Neural cell (in vitro differentiated cells): ENCODE data around the gene MYO10. TPM values are rescaled to one million over a fixed set of nuclear protein-coding genes. Genes with fewer than 3 reads are reported as not detected.

Experiments
- H2AFZ ChIP-seq: fragments of 200-600, 300-800 bp; sonication (generic), shearing (Covaris generic); 2 replicates; pipeline ENCODE4 v1.6.0; 2014; ENCODE audit warnings: low read depth, mild to moderate bottlenecking, antibody characterized with exemption, low read length, moderate library complexity
- H3F3A ChIP-seq: fragments of 200-600 bp; shearing (Covaris generic); 2 replicates; pipeline ENCODE4 v1.6.1; 2016; ENCODE audit warnings: mild to moderate bottlenecking, moderate library complexity, mixed read lengths, antibody characterized with exemption, low read length; ENCODE audit not compliant: insufficient read depth, poor library complexity, severe bottlenecking
- H3K27ac ChIP-seq: fragments of 200-600, 300-800 bp; sonication (generic), shearing (Covaris generic); 2 replicates; pipeline ENCODE4 v1.5.1; 2014; ENCODE audit warnings: mild to moderate bottlenecking, low read length, moderate library complexity
- H3K27me3 ChIP-seq: fragments of 300-800, 200-600 bp; sonication (generic), shearing (Covaris generic); 2 replicates; pipeline ENCODE4 v1.6.0; 2014; ENCODE audit warnings: mild to moderate bottlenecking, low read depth, low read length, moderate library complexity; ENCODE audit not compliant: insufficient read depth
- H3K36me3 ChIP-seq: fragments of 300-800, 200-600 bp; sonication (generic), shearing (Covaris generic); 2 replicates; pipeline ENCODE4 v1.5.1; 2014; ENCODE audit warnings: mild to moderate bottlenecking, antibody characterized with exemption, low read length, moderate library complexity; ENCODE audit not compliant: insufficient read depth
- H3K4me2 ChIP-seq: fragments of 300-800, 200-600 bp; sonication (generic), shearing (Covaris generic); 2 replicates; pipeline ENCODE4 v1.6.0; 2014; ENCODE audit warnings: mild to moderate bottlenecking, low read length
- H3K4me3 ChIP-seq: fragments of 300-800, 200-600 bp; sonication (generic), shearing (Covaris generic); 2 replicates; pipeline ENCODE4 v1.5.1; 2014; ENCODE audit warnings: mild to moderate bottlenecking, low read length, moderate library complexity
- H3K79me2 ChIP-seq: fragments of 200-600 bp; shearing (Covaris generic); replicated peaks from 2 replicates; pipeline ENCODE4 v1.6.0; 2014; ENCODE audit warnings: mild to moderate bottlenecking, low read length, moderate library complexity; ENCODE audit not compliant: insufficient read depth
- H3K9ac ChIP-seq: fragments of 300-800, 200-600 bp; sonication (generic), shearing (Covaris generic); 2 replicates; pipeline ENCODE4 v1.6.1; 2016; ENCODE audit warnings: mild to moderate bottlenecking, low read length, mixed read lengths
- H3K9me2 ChIP-seq: fragments of 200-600 bp; shearing (Covaris generic); 2 replicates; pipeline ENCODE4 v1.6.1; 2016; ENCODE audit warnings: mild to moderate bottlenecking, low read length, mixed read lengths; ENCODE audit not compliant: insufficient read depth
- H3K9me3 ChIP-seq: fragments of 200-600, 300-800 bp; sonication (generic), shearing (Covaris generic); 2 replicates; pipeline ENCODE4 v1.6.1; 2016; ENCODE audit warnings: mild to moderate bottlenecking, mixed run types, low read length, moderate library complexity, mixed read lengths
- H4K20me1 ChIP-seq: fragments of 200-600 bp; shearing (Covaris generic); 2 replicates; pipeline ENCODE4 v1.6.1; 2016; ENCODE audit warnings: mild to moderate bottlenecking, mixed run types; ENCODE audit not compliant: insufficient read depth
- EP300 ChIP-seq: fragments of 450-650 bp; conservative IDR thresholded peaks from 2 replicates; pipeline ENCODE4 v1.6.1; 2014; ENCODE audit warnings: antibody characterized with exemption, mild to moderate bottlenecking, moderate library complexity; ENCODE audit not compliant: poor library complexity, severe bottlenecking
- EZH2 ChIP-seq: fragments of 200-600, 300-800 bp; shearing (Covaris generic), sonication (generic); IDR thresholded peaks from 2 replicates; pipeline ENCODE4 v1.6.1; 2014; ENCODE audit warnings: antibody characterized with exemption, low read length, borderline replicate concordance, mild to moderate bottlenecking; ENCODE audit not compliant: insufficient read depth, poor library complexity, severe bottlenecking
- MXI1 ChIP-seq: fragments of 450-650 bp; conservative IDR thresholded peaks from 2 replicates; pipeline ENCODE4 v1.6.1; 2014; ENCODE audit warnings: antibody characterized with exemption, mild to moderate bottlenecking; ENCODE audit not compliant: poor library complexity, severe bottlenecking
- POLR2AphosphoS5 ChIP-seq: IDR thresholded peaks from 2 replicates; pipeline ENCODE4 v1.6.1; 2012
- RAD21 ChIP-seq: fragments of 450-650 bp; conservative IDR thresholded peaks from 2 replicates; pipeline ENCODE4 v1.6.1; 2014; ENCODE audit warnings: antibody characterized with exemption, mild to moderate bottlenecking, moderate library complexity
- REST ChIP-seq: IDR thresholded peaks from 2 replicates; pipeline ENCODE4 v1.6.1; 2012; ENCODE audit warnings: borderline replicate concordance
- SMC3 ChIP-seq: fragments of 450-650 bp; conservative IDR thresholded peaks from 2 replicates; pipeline ENCODE4 v1.6.1; 2014; ENCODE audit warnings: antibody characterized with exemption, mild to moderate bottlenecking, moderate library complexity; ENCODE audit not compliant: poor library complexity
- TAF1 ChIP-seq: IDR thresholded peaks from 2 replicates; pipeline ENCODE4 v1.6.1; 2012; ENCODE audit warnings: low read depth
- polyA plus RNA-seq: library from polyadenylated mRNA; depleted of rRNA; stranded (reverse); fragments of >200 nt; gene quantifications from 2 replicates; pipeline ENCODE4 v1.2.3, GENCODE V29; 2014
- TF ChIP-seq, protein P1 (sequence below): fragments of 450-650 bp; IDR thresholded peaks from 2 replicates; pipeline ENCODE4 v1.5.1; 2014; ENCODE audit warnings: antibody characterized with exemption, mild to moderate bottlenecking, moderate library complexity; ENCODE audit not compliant: poor library complexity, severe bottlenecking

MYO10 gene
- polyA plus RNA-seq, 1 donor from 2014 or later: 3.2 TPM

DNA sequence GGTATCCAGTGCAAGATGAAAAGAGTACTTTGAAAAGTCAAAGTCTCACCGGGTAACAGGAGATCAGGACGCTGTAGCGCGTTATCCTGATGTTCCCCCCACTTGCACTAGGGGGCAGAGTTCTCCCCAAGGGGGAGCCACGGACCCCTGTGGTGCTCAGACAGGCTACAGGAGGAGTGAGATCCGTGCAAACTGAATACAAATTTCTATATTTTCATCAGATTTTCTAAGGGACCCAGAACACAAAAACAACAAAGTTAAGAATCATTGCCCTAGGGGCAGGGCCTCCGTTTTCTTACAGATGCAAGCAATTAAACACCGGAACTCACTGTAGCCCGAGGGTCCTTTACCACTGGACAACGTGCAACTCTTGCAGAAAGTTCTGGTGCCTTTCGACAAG, 2.0 kb downstream of the MYO10 start:
- Histone ChIP-seq H3F3A (no peaks in the 10 kb centered on the region), H3K36me3 (no peaks in the 10 kb centered on the region), H3K27me3 (peaks cover 40% of the 10 kb centered on the region), H3K27ac (no peak overlapping the region), H3K9me3 (no peaks in the 10 kb centered on the region), H4K20me1 (no peaks in the 10 kb centered on the region), H3K4me2 (no peak overlapping the region), H3K4me3 (no peak overlapping the region), H3K9ac (no peak overlapping the region), H2AFZ (no peak overlapping the region), H3K79me2 (peaks cover 5% of the 10 kb centered on the region), H3K9me2 (no peaks in the 10 kb centered on the region)
- TF ChIP-seq, protein P1, sequence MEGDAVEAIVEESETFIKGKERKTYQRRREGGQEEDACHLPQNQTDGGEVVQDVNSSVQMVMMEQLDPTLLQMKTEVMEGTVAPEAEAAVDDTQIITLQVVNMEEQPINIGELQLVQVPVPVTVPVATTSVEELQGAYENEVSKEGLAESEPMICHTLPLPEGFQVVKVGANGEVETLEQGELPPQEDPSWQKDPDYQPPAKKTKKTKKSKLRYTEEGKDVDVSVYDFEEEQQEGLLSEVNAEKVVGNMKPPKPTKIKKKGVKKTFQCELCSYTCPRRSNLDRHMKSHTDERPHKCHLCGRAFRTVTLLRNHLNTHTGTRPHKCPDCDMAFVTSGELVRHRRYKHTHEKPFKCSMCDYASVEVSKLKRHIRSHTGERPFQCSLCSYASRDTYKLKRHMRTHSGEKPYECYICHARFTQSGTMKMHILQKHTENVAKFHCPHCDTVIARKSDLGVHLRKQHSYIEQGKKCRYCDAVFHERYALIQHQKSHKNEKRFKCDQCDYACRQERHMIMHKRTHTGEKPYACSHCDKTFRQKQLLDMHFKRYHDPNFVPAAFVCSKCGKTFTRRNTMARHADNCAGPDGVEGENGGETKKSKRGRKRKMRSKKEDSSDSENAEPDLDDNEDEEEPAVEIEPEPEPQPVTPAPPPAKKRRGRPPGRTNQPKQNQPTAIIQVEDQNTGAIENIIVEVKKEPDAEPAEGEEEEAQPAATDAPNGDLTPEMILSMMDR: peak; percentile 52
- TF ChIP-seq POLR2AphosphoS5: no peak

- H3K9me2 ChIP-seq: no peaks in the 10 kb centered on the region
- peaks cover 40% of the 10 kb centered on the region for H3K27me3 ChIP-seq
- H3K4me3 ChIP-seq: no peak overlapping the region
- peaks cover 5% of the 10 kb centered on the region for H3K79me2 ChIP-seq
- no peaks in the 10 kb centered on the region for H3K9me3 ChIP-seq
- TF ChIP-seq MXI1 (no peak), POLR2AphosphoS5 (no peak), TAF1 (no peak), SMC3 (no peak), REST (no peak), RAD21 (no peak), EZH2 (no peak), EP300 (no peak)
- TF ChIP-seq, protein P1: no peak
- no peaks in the 10 kb centered on the region for H4K20me1 ChIP-seq
- no peak overlapping the region for H3K4me2 ChIP-seq
- H3K9ac ChIP-seq: no peak overlapping the region
- no peaks in the 10 kb centered on the region for H3K36me3 ChIP-seq
- H3K27ac ChIP-seq: no peak overlapping the region
- no peaks in the 10 kb centered on the region for H3F3A ChIP-seq
- H2AFZ ChIP-seq: no peak overlapping the region
Observed at GRCh38 chr5:16933337-16933736, 2.8 kb downstream of the MYO10 start.
